GOT3 (cell line): Measurements from ENCODE around the gene CRYBG3.

Experiments used
- DNase-seq: peaks from one replicate; lab custom pipeline; 2025; ENCODE audit warnings: mixed read lengths; lab: John Stamatoyannopoulos, UW

The CRYBG3 gene

DNA sequence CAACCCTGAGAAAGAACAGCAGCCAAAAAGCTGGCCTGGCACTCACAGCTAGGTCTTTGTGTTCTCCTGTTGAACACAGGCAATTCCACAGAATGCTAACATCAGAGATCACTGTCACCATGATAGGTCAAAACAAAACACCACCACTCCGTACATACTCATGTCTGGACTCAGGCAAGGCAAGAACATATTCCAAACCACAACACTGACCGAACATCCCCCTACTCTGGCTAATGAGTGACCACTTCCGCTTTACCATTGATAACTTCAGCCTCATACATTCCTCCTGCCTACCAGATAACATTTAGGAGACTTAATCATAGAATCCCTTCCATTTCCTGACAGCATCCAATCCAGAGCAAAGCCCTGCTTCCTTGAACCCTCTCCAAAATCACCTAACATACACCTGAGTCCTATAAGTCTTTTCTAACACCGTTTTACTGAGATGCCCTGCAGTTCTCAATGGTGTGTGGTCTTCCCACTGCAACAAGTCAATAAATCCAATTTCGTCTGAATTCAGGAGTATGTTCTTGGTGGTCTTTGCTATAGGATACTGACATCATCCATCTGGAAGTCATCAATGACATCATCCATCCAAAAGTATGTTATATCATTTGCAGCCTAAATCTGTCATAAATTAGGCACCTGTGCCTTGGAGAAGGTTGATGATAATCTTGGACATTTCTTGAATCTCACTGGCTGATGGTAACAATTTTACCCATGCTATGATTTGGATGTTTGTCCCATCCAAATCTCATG, 126.7 kb downstream of the CRYBG3 start:
- DNase-seq: no peak

DNA sequence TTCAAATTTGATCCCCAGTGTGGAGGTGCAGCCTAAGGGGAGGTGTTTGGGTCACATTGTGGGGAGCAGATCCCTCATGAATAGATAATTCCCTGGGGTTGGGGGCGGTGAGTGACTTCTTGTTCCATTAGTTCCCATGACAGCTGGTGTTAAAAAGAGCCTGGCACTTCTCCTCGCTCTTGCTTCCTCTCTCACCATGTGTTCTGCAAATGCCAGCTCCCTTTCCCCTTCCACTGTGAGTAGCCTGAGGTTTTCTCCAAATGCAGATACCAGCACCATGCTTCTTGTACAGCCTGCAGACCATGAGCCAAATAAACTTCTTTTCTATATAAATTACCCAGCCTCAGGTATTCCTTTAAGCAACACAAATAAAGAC, 127.3 kb downstream of the CRYBG3 start:
- DNase-seq: no peak

DNA sequence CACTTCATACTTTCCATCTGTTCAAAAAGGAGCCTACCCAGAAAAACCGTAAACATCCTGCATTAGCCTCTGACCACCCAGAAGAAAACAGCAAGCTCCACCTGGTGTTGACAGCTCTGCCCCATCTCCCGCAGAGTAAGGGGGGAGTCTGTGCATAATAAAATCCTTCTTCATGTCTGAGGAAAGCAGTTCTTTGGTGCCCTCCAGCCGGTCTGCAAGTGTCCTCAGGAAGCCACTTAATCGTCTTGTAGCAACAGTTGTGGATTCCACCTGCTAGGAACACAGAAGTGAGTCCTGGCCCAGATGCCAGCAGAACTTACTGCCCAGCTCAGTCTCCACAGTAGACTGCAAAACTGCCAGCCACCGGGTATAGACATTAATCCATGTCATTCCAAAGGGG, 127.9 kb downstream of the CRYBG3 start:
- DNase-seq: no peak

DNA sequence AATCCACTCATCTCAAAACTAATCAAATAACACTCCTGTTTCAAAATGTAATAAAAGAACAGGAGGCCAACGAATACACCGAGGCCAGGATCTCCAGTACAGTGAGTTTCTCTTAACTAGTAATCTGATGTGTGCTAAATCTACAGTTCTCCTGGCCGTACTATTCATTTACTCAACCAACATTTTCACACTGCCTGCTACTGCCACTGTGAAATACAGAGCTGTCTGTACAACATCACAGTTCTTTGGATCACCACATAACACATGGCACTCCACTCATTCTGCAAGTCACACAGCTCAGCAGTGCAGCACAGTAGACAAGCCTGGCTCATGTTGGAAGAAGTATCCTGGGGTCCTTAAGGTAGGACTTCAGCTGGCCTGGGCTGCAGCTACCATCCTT, 128.5 kb downstream of the CRYBG3 start:
- no peak for DNase-seq

DNA sequence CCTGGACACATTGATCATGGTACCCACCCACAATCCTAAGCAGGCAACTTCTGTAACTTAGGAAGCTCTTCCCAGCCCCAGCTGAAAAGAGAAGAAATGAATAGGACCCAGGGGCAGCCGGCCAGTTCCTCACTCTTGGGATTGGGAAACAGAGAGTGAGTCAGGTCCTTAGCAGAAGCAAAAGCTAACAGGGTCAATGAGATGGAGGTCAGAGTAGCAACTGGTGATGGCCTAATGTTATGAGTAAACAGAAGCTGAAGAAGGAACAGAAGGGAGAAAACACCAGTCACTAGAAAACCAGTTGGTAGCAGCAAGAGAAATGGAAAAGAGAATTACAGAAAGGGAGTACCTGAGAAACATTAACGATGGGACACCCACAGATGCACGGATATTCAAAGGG, 130.5 kb downstream of the CRYBG3 start:
- DNase-seq: no peak

DNA sequence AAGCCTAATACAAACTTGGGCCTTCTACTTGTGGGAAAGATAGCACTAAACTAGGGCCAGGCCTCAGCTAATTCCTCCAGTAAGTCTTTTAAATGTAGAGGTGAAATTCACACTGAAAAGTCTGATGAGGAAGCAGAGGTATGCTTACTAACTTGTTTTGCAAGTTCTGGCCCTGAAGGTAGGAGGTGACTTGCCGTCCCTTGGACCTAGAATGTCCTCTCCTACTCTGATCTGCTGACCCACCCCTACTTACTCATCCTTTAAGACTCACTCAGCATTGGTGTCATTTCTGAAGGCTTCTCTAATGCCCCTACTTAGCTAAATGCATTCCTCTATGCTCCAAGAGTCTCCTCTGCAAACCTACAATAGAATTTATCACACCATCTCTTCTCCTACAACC, 131.1 kb downstream of the CRYBG3 start:
- DNase-seq: no peak

DNA sequence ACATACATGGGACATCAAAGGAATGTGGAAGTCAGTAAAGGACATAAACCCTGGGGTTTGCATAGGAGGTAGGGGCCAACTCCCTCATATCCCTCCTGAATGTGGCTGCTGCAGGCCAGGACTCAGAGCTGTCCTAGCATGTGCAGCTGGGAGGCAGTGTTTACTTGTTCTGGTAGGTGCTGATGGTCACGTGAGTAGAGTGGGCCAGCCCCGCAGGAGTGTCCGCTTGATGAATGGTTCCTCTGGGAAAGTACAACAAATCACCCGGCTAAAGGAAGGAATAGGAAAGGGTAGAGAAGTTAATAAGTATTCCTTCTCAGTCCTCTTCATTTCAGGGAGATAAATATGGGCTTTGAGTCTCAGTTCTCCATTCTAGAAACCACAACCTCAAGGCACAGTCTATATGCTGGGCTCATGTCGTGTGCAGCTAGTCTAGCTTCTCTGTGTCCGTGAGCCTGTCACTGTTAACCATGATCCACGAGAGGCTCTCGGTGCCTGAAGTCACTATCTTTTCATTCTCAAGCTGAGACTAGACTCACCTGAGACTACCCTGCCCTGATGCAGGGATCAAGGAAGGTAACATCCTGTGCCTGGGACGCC, 132.5 kb downstream of the CRYBG3 start:
- no peak for DNase-seq

DNA sequence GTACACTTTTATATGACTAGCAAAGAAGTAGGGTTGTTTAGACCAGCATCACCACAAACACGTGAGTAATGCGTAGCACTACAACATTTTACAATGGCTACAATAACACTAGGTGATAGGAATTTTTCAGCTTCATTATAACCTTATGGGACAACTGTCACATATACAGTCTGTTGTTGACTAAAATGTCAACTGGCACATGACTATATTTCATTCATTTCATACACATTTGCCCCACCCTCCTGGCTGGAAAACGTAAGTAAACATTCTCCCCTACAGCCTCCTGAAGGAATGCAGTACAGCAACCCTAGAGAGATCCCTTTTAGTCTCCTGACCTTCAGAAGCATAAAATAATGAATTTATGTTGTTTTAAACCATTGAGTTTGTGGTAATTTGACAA, 134.2 kb downstream of the CRYBG3 start:
- DNase-seq: no peak

DNA sequence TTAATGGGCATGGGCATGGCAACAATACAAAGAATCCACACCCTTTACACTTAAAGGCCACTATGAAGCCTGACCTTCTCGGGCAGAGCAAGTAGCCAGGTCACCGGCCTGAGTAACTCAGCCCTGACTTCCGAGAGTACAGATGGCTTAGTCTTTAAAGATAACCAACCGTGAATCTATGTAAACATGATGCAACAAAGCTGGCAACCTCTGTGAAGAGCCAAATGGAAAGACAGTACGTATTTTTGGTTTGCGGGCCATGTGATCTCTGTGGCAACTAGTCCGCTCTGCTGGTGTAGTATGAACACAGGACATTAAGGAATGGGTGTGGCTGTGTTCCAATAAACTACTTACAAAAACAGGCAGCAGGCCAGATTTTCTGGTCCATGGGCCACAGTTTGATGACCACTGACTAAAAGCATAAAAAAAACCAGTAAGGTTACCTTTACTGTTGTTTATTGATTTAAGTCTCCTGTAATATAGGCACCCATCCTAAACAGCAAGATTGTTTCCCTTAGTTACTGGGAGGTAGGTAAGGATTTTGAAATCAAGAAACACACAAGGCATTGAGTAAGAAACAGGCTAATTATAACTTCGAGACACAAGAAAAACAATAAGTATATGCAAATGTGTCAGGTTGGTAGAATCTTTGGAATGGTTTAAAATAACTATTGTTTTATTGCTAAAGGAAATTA, 136.0 kb downstream of the CRYBG3 start:
- DNase-seq: no peak

DNA sequence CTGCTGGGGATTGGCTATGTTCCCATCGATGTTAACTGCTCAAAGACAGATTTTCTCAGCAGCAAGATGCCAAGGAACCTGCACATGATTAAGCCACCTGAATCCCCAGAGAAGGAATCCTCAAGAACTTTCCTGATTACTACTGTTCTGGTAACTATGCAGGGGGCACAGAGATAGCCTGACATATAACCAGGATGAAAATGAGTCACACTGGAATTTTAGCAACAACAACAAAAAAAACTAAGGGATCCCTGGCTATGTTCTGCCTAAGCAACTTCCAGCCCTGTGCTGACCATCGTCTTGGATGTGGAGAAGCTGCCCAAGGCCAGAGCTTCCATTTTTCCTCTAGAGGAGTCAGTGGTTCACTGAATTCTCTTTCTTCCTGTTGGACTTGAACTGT, 136.6 kb downstream of the CRYBG3 start:
- DNase-seq: no peak

DNA sequence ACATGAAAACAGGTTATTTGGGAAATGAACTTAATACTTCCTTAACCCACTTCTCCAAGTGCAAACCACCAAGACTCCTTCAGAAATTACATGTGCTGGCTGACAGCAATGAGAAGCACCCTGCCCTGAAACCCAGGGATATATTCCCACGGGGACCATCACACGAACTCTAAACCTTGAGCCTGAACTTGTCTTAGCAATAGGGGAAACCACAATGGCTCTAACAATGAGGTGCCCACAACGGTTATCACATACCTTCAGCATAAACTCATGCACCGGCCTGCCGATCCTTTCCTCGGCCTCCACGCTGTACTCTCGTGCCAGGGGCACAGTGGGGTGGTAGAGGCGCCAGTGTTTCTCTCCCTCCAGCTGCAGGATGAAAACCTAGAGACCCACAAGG, 137.0 kb downstream of the CRYBG3 start:
- no peak for DNase-seq

DNA sequence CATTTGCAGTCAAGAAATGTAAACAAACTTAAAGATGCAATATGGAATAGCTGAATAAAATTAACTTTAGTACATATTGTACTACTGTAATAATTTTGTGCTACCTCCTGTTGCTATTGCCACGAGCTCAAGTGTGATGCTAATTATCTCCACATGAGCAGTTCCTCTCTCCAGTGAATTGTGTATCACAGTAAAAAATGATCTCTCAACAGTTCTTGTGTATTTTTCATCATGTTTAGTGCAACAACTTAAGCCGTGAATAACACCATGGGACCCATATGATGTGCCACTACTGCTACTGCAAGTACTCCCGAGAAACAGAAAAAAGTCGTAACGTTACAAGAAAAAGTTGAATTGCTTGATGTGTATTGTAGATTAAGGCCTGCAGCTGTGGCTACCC, 138.1 kb downstream of the CRYBG3 start:
- no peak for DNase-seq

DNA sequence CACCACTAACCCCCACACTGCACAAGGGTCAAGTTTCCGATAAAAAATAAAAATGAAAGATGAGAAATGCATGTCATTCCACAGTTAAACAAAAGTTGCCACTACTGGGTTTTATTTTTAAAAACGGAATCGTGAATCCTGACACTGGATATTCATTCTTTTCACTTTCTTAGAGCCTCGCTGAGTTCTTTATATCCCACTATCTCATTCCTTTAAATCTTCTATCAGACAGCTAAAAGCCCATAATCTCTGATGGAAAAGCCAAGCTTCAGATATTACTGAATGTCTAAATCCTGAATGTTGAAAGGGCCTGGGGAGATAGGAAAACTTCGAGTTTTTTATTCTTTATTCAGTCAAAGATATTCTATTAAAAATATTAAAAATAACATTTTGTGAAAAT, 138.7 kb downstream of the CRYBG3 start:
- DNase-seq: no peak

DNA sequence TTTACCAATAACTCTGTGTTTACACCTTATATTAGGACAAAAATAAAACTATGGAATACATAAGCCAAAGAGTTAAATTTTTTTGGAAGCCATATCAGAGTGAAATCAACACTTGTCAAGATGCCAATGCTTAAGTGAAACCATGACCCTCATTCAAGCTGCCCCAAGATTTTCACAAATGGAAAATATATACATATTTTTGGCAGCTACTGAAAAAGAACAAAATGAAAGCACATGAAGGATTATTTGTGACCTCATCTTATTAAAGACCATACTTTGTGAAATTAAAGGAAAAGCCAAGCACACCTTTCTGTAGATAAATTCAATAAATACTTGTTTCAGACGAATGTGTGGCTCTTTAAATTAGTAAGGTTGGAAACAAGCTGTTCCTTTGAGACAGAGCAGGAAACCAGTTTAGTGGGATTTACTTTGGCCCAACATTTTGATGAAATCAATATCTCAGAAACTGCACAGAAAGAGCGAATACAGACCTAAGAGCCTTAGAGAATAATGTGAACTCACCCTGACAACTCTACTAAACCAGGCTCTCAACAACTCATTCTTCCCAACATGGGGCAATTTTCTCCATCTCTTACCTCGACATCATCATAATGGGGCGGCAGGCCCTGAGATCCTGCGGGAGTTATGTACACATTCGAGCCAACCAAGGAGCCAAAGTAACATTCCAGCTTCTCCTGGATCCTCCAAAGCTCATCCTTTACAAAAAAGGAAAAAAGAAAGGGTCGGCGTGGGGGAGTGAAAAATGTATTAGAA, 139.4 kb downstream of the CRYBG3 start:
- DNase-seq: no peak

DNA sequence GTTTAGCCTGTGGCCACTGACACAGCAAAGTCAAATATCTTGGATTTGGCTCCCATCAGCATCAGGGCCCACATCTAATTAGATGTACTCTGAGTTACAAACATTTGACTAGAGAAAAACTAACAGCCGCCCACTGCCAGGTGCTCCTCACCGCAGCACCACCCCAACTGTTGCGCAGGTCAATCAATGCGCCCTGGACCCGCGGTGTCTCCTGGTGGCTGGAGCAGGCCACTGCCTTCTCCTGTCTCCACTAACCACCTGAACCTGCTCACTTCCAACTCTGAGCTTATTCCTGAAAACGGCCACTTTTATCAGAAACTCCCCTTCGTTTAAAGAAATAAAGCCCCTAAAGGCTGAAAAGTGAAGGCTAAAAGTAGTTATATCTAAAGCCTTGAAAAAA, 146.2 kb downstream of the CRYBG3 start:
- no peak for DNase-seq

DNA sequence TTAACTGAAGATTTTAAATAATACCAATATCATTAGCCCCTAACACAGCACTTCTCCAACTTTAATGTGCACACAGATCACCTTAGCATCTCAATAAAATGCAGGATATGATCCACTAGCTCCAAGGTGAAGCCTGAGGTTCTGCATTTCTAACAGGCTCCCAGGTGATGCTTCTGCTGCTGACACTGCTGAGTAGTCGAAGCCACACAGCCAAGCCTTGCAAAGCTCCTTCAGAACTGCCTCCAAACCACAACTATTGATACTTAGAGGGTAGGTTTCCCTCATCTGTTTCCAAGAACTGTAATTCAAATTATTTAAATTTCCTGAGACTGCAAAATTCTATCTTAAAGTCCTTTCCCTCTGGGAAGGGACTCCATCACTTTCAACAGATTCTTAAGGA, 146.6 kb downstream of the CRYBG3 start:
- no peak for DNase-seq

DNA sequence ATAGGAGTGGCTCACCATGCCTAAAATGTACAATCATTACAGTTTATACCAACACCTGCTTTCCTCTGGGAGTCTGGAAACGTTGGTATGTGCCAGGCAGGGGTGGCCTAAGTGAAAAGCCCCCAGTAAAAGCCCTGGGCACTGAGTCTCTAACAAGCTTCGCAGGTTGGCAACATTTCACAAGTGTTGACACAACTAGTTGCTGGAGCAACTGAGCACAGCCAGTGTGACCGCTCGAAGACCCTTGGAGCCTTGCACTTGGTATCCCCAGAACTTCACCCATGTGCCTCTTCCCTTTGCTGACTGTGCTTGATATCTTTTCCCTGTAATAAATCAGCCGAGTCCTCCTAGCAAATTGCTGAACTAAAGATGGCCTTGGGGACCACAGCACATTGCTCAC, 147.7 kb downstream of the CRYBG3 start:
- no peak for DNase-seq

DNA sequence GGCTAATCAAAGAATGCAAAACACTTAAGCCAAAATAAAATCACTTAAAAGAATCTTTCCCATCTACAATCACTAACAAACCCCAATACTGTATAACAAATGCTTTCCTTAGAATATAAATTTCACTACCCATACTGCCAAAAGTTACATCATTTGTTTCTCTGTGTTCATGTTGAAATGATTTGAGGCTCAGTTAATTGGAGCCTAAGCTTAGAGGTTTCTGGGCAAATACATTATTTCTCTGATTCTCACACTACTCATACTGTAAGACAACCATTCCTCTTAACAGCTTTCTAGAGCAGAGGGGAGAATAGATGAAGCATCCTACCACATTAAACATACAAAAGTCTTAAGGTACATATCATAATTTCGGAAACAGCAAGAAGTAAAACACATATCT, 148.3 kb downstream of the CRYBG3 start:
- no peak for DNase-seq

DNA sequence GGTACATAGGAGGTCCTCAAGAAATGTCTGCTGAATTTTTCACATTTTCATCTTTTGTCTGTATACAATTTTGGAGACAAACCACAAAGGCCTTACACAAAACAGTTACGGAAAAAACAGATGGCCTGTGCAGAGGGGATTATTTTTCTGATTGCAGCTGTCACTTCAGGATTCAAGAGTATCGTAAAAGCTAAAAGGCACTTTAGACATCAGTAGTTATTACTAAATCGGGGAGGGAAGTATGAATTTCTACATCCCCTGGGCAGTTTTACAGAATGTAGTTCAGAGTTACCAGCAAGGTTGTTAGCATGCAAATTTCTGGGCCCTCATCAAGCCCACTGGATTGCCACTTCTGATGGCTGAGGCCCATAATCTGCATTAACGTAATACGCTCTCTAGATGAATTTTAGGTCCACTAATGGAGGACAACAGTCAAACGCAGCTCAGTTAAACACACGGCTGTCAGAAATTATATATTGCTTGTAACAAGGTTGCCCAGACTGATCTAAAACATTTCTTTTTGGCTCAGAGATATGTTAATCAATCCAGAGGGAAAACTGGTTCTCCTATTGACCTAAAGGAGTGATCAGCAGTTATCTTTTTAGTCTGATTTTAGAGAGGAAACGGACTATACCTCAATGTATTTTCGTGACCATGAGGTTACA, 149.3 kb downstream of the CRYBG3 start:
- no peak for DNase-seq

DNA sequence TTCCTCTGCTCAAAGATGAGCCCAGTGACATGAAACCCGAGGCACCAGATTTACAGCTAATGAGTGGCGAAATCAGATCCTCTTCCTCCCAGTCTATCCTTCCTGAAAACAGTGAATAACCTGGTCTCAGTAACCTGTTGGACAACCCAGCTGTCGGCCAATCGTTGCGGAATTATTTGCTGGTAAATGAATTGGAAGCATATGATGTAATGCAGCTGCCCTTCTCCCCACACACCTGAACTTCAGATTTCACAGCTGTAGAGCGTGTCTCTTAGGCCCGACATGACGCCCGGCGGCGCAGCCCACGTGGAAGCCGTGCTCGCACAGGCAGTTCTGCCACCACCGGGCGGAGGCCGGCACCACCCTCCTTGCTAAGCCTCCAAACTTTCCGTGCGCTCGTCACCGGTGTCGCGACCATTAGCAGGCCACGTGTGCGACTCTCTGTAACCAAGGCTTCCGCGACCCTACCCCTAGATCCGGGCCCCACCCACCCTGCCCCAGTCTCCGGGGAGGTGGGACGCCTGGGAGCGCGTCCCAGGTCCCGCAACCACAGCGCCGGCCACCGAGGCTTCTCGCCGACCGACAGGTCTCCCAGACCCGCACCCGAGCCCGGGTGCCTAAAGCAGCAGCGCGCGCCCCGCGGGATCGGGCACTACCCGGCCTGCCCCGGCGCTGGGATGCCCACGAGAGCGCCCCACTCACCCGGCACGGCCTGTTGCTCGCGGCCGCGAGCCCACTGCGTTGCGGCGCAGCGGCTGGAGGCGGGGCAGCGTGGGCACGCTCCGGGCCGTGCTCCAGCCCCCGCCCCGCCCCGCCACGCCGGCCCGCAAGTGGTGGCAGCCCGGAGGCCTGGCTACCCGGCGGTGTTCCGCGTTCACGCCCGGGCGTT, 150.1 kb downstream of the CRYBG3 start, which contains the start of gene RIOX2:
Gene RIOX2, minus strand, starts transcription at position 753 of the 889 bp plus-strand sequence. CDS start 4,838 bp downstream, outside the sequence.
- DNase-seq: no peak

DNA sequence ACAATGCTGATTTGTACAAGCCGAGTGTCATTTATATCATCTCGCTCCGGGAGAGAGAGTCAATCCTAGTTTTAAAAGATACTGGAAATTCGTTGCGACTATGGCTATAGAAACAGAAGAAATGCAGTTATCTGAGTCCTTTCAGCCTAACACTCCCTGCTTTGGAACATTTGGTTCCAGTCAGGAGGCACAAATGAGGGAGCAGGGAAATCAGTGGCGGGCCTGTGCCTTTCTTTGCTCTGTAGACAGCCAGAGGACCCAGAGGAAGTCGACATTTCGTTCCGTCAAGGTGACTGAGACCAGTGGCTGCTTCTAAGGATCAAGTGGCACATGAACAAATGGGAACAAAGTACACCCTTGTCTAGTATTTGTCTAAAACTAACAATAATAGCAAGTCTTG, 151.2 kb downstream of the CRYBG3 start:
- no peak for DNase-seq
